Right lobe of liver (tissue), 4 donors: ENCODE data around the gene IL1F10.

Source experiments
- CTCF ChIP-seq, 4 donors: fragments of 200-600 bp in 3 of 4; fragments of 450-650 bp in 1 of 4; IDR thresholded peaks; one replicate each; pipeline versions ENCODE4 v1.5.1 to v1.8.0; 2016 to 2022; ENCODE audit warnings: antibody characterized with exemption in 4 of 4, mild to moderate bottlenecking in 2 of 4
- POLR2A ChIP-seq: fragments of 450-650 bp; IDR thresholded peaks from one replicate; pipeline ENCODE4 v1.6.1; 2017; ENCODE audit warnings: antibody characterized with exemption, mild to moderate bottlenecking
- donor health status: DM: no; HTN: no; CAD: no.
- donor health status: DM: no; HTN: no; CAD: no.
- donor health status: DM: no; HTN: yes; CAD: no.

GRCh38 chr2:113112441-113112840, 44.7 kb downstream of the IL1F10 start:
- no peak for TF ChIP-seq CTCF (IDR thresholded peaks at IDR 0.05)
- no peak for TF ChIP-seq POLR2A
